ENCODE results near the gene IKBKE. TPM values are rescaled to one million over a fixed set of nuclear protein-coding genes. Genes with fewer than 3 reads are reported as not detected.

IKBKE gene
- total RNA-seq, 1 experiment from 2014 or later: 6.6 TPM

DNA sequence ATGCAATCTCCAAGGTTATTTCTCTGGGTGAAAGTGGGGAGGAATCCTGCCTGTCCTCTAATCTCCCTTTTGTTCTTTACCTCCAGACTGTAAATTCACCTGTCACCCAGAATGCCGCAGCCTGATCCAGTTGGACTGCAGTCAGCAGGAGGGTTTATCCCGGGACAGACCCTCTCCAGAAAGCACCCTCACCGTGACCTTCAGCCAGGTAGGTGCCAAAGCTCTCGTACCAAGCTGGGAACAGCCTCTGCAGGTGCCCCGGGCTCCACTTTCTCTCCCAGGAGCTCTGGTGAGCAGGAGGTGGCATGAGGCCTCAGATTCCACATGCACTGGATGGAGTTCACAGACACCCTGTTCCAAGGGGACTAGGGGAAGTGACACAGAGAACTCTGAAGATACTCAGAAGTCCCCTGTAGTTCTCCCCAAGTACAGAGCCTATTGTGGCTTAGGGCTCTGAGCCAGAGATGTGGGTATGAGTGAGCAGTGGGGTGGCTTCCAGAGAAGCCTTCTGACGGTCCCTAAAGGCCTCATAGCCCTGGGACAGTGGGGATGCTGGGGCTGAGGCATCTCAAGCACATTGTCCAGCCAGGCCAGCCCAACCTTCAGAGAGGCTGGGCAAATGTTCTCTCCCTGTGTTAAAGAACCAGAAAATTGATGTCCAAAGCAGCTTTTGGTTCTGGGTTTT lies 68.0 kb downstream of the IKBKE start:
- H2BK5ac ChIP-seq (ENCODE audit: insufficient read length, low read length): no peak overlapping the region
- H3T11ph ChIP-seq (ENCODE audit: low read length): no peak overlapping the region
- Mint-ChIP-seq H3K4me1 (peaks cover 6 to 9% of the 10 kb centered on the region in 2 experiments; a peak in 2 of 4 replicates), H3K36me3 (ENCODE audit: insufficient read depth in 1 of 3, low read depth in 3 of 3) (peaks cover 0 to 2% (median 0%) of the 10 kb centered on the region in 3 experiments; a peak in 2 of 7 replicates), H3K27me3 (ENCODE audit: low read depth) (peaks cover 8% of the 10 kb centered on the region), H3K9me3 (no peaks in the 10 kb centered on the region), H3K27ac (no peak overlapping the region), H3K4me3 (no peak overlapping the region)
- H2AFZ ChIP-seq (ENCODE audit: low read length): no peak overlapping the region
- H3K23me2 ChIP-seq (ENCODE audit: insufficient read length, low read depth, low read length, poor library complexity, severe bottlenecking): no peaks in the 10 kb centered on the region
- no peaks in the 10 kb centered on the region for H3K79me2 ChIP-seq (ENCODE audit: insufficient read depth, low read length)
- H3K4me1 ChIP-seq (ENCODE audit: insufficient read depth, low read length): no peaks in the 10 kb centered on the region
- H3K79me1 ChIP-seq (ENCODE audit: insufficient read depth, low read depth, low read length, poor library complexity, severe bottlenecking): no peaks in the 10 kb centered on the region
- no peak overlapping the region for H2AK5ac ChIP-seq (ENCODE audit: insufficient read length, low read length)
- H3K14ac ChIP-seq (ENCODE audit: insufficient read depth, low read length): no peak overlapping the region
- no peak overlapping the region for H3K18ac ChIP-seq (ENCODE audit: insufficient read length, low read depth, low read length)
- H3K4ac ChIP-seq (ENCODE audit: low read depth, low read length): no peak overlapping the region
- H3K9ac ChIP-seq (ENCODE audit: extremely low read depth, insufficient read length, low read length): no peak overlapping the region
- no peak overlapping the region for H4K91ac ChIP-seq (ENCODE audit: insufficient read length, low read depth, low read length)
- no peak overlapping the region for H4K8ac ChIP-seq (replicated peaks; ENCODE audit: insufficient read length, low read depth, low read length)
- TF ChIP-seq, protein P1, sequence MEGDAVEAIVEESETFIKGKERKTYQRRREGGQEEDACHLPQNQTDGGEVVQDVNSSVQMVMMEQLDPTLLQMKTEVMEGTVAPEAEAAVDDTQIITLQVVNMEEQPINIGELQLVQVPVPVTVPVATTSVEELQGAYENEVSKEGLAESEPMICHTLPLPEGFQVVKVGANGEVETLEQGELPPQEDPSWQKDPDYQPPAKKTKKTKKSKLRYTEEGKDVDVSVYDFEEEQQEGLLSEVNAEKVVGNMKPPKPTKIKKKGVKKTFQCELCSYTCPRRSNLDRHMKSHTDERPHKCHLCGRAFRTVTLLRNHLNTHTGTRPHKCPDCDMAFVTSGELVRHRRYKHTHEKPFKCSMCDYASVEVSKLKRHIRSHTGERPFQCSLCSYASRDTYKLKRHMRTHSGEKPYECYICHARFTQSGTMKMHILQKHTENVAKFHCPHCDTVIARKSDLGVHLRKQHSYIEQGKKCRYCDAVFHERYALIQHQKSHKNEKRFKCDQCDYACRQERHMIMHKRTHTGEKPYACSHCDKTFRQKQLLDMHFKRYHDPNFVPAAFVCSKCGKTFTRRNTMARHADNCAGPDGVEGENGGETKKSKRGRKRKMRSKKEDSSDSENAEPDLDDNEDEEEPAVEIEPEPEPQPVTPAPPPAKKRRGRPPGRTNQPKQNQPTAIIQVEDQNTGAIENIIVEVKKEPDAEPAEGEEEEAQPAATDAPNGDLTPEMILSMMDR (conservative IDR thresholded peaks at IDR 0.05): no peak
- no peaks in the 10 kb centered on the region for H3K27me3 ChIP-seq (ENCODE audit: insufficient read depth, low read length)
- H3K4me2 ChIP-seq (ENCODE audit: insufficient read depth, insufficient read length, low read length): no peak overlapping the region
- no peak overlapping the region for H2BK20ac ChIP-seq (ENCODE audit: low read depth, low read length, poor library complexity, severe bottlenecking)
- no peak overlapping the region for H2BK15ac ChIP-seq (ENCODE audit: low read depth, low read length)
- no peak overlapping the region for H2BK120ac ChIP-seq (ENCODE audit: low read depth, low read length, poor library complexity, severe bottlenecking)
- no peak overlapping the region for H3K56ac ChIP-seq (ENCODE audit: insufficient read length, low read depth, low read length)
- H3K23ac ChIP-seq (ENCODE audit: insufficient read length, low read depth, low read length): no peak overlapping the region
- no peak overlapping the region for H4K5ac ChIP-seq (ENCODE audit: insufficient read length, low read depth, low read length)
- H4K20me1 ChIP-seq (ENCODE audit: control insufficient read depth, insufficient read depth, insufficient read length): no peaks in the 10 kb centered on the region
- H2BK12ac ChIP-seq (ENCODE audit: insufficient read length, low read depth, low read length): no peak overlapping the region
- no peak for DNase-seq
- WGBS (ENCODE audit: extremely low coverage, insufficient read length, low lambda C conversion rate): no CpG with 5 or more reads among the region's 6 CpGs
- no peaks in the 10 kb centered on the region for H3K9me3 ChIP-seq (ENCODE audit: control insufficient read depth, low read depth, low read length)
- no peak overlapping the region for H3K27ac ChIP-seq (ENCODE audit: insufficient read length, low read depth, low read length)

All from H9 (cell line).